ENCODE results near the gene IL1RAPL2. TPM values are rescaled to one million over a fixed set of nuclear protein-coding genes. Genes with fewer than 3 reads are reported as not detected.

IL1RAPL2 gene
- total and polyA plus RNA-seq, 2 of the 4 experiments (the other 2 are of a cell fraction) = 0.03 TPM; not detected in 1

DNA sequence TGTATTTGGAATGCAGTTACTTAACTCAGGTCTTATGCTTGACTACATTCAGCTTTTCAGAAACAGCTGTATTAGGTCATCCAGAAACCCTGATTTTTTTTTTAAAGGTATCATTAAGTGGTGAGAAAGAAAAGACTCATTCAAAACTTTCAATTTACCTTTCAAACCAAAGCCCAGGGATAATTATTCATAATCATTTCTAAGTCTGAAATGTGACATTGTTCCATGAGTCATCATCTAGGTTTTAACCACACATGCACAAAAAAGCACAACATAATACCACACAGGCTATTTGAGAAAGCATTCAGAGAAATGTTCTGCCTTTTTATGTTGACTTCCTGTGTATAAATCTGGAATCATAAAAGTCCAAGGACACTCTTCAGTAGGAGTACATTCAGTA is 288.2 kb downstream of the IL1RAPL2 start:
- dilution Hi-C loops (cut with HindIII; ENCODE audit: low sequenced_read_pairs, unreplicated experiment) = no loop called here
- POLR2A ChIA-PET (ENCODE audit: unreplicated experiment) = no interaction called here
- no peak for DNase-seq

More for the DNA sequence above, 288.2 kb downstream of the IL1RAPL2 start:
- H4K91ac ChIP-seq (ENCODE audit: insufficient read depth, low read depth, low read length) = no peak overlapping the region
- intact Hi-C loops (cut with micrococcal nuclease) = no loop called here
- H3K18ac ChIP-seq (ENCODE audit: low read depth, low read length) = no peak overlapping the region
- no peaks in the 10 kb centered on the region for H3K9me1 ChIP-seq (ENCODE audit: insufficient read depth, low read length)
- H2BK120ac ChIP-seq (ENCODE audit: low read depth, low read length) = no peak overlapping the region
- H3K23ac ChIP-seq (ENCODE audit: low read depth, low read length) = no peak overlapping the region
- no peak overlapping the region for H2AK5ac ChIP-seq (ENCODE audit: low read depth, low read length)
- TF ChIP-seq RAD21 (IDR thresholded peaks at IDR 0.05; ENCODE audit: low read length) (no peak), POLR2A (IDR thresholded peaks at IDR 0.05; ENCODE audit: low read depth, low read length) (no peak), CHD1 (IDR thresholded peaks at IDR 0.05; ENCODE audit: low read depth, low read length) (no peak), SMC3 (IDR thresholded peaks at IDR 0.05; ENCODE audit: low read depth, low read length) (no peak), RCOR1 (IDR thresholded peaks at IDR 0.05; ENCODE audit: insufficient replicate concordance, low read length) (no peak), BHLHE40 (IDR thresholded peaks at IDR 0.05; ENCODE audit: low read depth, low read length) (no peak), CEBPB (IDR thresholded peaks at IDR 0.05; ENCODE audit: low read depth, low read length) (no peak), FOS (IDR thresholded peaks at IDR 0.05; ENCODE audit: low read depth, low read length) (no peak), MXI1 (IDR thresholded peaks at IDR 0.05; ENCODE audit: borderline replicate concordance, low read depth, low read length) (no peak), MAZ (IDR thresholded peaks at IDR 0.05; ENCODE audit: borderline replicate concordance, low read depth, low read length) (no peak), NFE2L2 (IDR thresholded peaks at IDR 0.05; ENCODE audit: low read depth, low read length) (no peak), RFX5 (IDR thresholded peaks at IDR 0.05; ENCODE audit: low read depth, low read length) (no peak), MAFK (IDR thresholded peaks at IDR 0.05; ENCODE audit: low read depth, low read length) (no peak)
- TF ChIP-seq, protein P1, sequence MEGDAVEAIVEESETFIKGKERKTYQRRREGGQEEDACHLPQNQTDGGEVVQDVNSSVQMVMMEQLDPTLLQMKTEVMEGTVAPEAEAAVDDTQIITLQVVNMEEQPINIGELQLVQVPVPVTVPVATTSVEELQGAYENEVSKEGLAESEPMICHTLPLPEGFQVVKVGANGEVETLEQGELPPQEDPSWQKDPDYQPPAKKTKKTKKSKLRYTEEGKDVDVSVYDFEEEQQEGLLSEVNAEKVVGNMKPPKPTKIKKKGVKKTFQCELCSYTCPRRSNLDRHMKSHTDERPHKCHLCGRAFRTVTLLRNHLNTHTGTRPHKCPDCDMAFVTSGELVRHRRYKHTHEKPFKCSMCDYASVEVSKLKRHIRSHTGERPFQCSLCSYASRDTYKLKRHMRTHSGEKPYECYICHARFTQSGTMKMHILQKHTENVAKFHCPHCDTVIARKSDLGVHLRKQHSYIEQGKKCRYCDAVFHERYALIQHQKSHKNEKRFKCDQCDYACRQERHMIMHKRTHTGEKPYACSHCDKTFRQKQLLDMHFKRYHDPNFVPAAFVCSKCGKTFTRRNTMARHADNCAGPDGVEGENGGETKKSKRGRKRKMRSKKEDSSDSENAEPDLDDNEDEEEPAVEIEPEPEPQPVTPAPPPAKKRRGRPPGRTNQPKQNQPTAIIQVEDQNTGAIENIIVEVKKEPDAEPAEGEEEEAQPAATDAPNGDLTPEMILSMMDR (conservative IDR thresholded peaks at IDR 0.05; ENCODE audit: low read depth, low read length) = no peak
- TF ChIP-seq, protein P2, sequence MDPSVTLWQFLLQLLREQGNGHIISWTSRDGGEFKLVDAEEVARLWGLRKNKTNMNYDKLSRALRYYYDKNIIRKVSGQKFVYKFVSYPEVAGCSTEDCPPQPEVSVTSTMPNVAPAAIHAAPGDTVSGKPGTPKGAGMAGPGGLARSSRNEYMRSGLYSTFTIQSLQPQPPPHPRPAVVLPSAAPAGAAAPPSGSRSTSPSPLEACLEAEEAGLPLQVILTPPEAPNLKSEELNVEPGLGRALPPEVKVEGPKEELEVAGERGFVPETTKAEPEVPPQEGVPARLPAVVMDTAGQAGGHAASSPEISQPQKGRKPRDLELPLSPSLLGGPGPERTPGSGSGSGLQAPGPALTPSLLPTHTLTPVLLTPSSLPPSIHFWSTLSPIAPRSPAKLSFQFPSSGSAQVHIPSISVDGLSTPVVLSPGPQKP (IDR thresholded peaks at IDR 0.05; ENCODE audit: borderline replicate concordance, low read depth, low read length) = no peak
- TF ChIP-seq, protein P3, sequence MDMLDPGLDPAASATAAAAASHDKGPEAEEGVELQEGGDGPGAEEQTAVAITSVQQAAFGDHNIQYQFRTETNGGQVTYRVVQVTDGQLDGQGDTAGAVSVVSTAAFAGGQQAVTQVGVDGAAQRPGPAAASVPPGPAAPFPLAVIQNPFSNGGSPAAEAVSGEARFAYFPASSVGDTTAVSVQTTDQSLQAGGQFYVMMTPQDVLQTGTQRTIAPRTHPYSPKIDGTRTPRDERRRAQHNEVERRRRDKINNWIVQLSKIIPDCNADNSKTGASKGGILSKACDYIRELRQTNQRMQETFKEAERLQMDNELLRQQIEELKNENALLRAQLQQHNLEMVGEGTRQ (IDR thresholded peaks at IDR 0.05; ENCODE audit: low read depth, low read length) = no peak
- no peak overlapping the region for H3K14ac ChIP-seq (replicated peaks; ENCODE audit: low read depth, low read length)
- no peak overlapping the region for H3K9ac ChIP-seq (ENCODE audit: low read depth, low read length)
- H3K79me1 ChIP-seq (ENCODE audit: low read depth in 1 of 2, low read length in 2 of 2) = no peaks in the 10 kb centered on the region
- no peak overlapping the region for H3K4me2 ChIP-seq (ENCODE audit: low read depth, low read length)
- H2BK5ac ChIP-seq (ENCODE audit: low read depth, low read length, poor library complexity, severe bottlenecking) = no peak overlapping the region
- H3K36me3 ChIP-seq (ENCODE audit: control insufficient read depth, insufficient read depth, low read length) = no peaks in the 10 kb centered on the region
- H3K27ac ChIP-seq (ENCODE audit: insufficient read depth, low read length) = no peak overlapping the region
- H3K56ac ChIP-seq (ENCODE audit: extremely low read depth, insufficient read depth, low read length) = no peak overlapping the region
- no peaks in the 10 kb centered on the region for H3K9me3 ChIP-seq (ENCODE audit: control insufficient read depth, insufficient read depth, low read length)
- BruUV-seq (replicated peaks) = no TSS peak
- H2AK9ac ChIP-seq (replicated peaks; ENCODE audit: low read depth, low read length, poor library complexity) = no peak overlapping the region
- no peak overlapping the region for H3K4ac ChIP-seq (ENCODE audit: low read depth, low read length)
- H4K20me1 ChIP-seq (ENCODE audit: insufficient read depth, low read length) = no peaks in the 10 kb centered on the region
- H3K4me3 ChIP-seq (ENCODE audit: insufficient read depth, low read depth, low read length) = no peak overlapping the region
- H2AFZ ChIP-seq (replicated peaks; ENCODE audit: low read length, poor library complexity) = no peak overlapping the region
- in situ Hi-C loops (cut with MboI; ENCODE audit: low sequenced_read_pairs) = no loop called here
- no peak overlapping the region for H4K5ac ChIP-seq (ENCODE audit: low read depth, low read length)
- no peaks in the 10 kb centered on the region for H3K4me1 ChIP-seq (ENCODE audit: control insufficient read depth, insufficient read depth, low read length)
- CTCF ChIA-PET = no interaction called here
- peaks cover 2% of the 10 kb centered on the region; the same call in 1 of the 2 replicates for H3K27me3 ChIP-seq (ENCODE audit: control insufficient read depth, insufficient read depth, low read length)
- ATAC-seq (ENCODE audit: low read depth) = no peak
- no peak overlapping the region for H4K8ac ChIP-seq (ENCODE audit: low read depth in 2 of 2, low read length in 2 of 2)
- H2BK20ac ChIP-seq (ENCODE audit: low read depth, low read length) = no peak overlapping the region
- no peak overlapping the region for H2BK15ac ChIP-seq (ENCODE audit: low read depth, low read length)
